GM19023 (cell line): Measurements from ENCODE around the gene ASTN2.

ENCODE experiments used
- ATAC-seq: cut with Tn5 transposase; IDR thresholded peaks from one replicate; pipeline ENCODE4 v1.9.1; 2021; ENCODE audit warnings: mild to moderate bottlenecking, moderate library complexity; ENCODE audit not compliant: unreplicated experiment

ASTN2 gene

GRCh38 chr9:116451500-116452115, 963.2 kb downstream of the ASTN2 start:
- ATAC-seq, result no peak

GRCh38 chr9:116450378-116451139, 964.3 kb downstream of the ASTN2 start:
- ATAC-seq, result peak; percentile 94

- ATAC-seq, result no peak
Observed at GRCh38 chr9:116449949-116450348, 964.9 kb downstream of the ASTN2 start.

- no peak for ATAC-seq
Observed at GRCh38 chr9:116448431-116448830, 966.4 kb downstream of the ASTN2 start.

GRCh38 chr9:116447934-116448333, 966.9 kb downstream of the ASTN2 start:
- no peak for ATAC-seq

- no peak for ATAC-seq
Observed at GRCh38 chr9:116442528-116442927, 972.3 kb downstream of the ASTN2 start.

- ATAC-seq, result no peak
Observed at GRCh38 chr9:116437411-116438370, 977.2 kb downstream of the ASTN2 start.

GRCh38 chr9:116436121-116436520, 978.7 kb downstream of the ASTN2 start:
- no peak for ATAC-seq

- ATAC-seq, result no peak
Observed at GRCh38 chr9:116435706-116436105, 979.2 kb downstream of the ASTN2 start.

GRCh38 chr9:116434314-116434713, 980.5 kb downstream of the ASTN2 start:
- no peak for ATAC-seq

- no peak for ATAC-seq
Observed at GRCh38 chr9:116432051-116432450, 982.8 kb downstream of the ASTN2 start.

- ATAC-seq, result no peak
Observed at GRCh38 chr9:116430849-116431248, 984.0 kb downstream of the ASTN2 start.

- no peak for ATAC-seq
Observed at GRCh38 chr9:116425244-116425643, 989.6 kb downstream of the ASTN2 start.

GRCh38 chr9:116423149-116423548, 991.7 kb downstream of the ASTN2 start:
- no peak for ATAC-seq

- no peak for ATAC-seq
Observed at GRCh38 chr9:116422119-116422979, 992.5 kb downstream of the ASTN2 start.

GRCh38 chr9:116420993-116421538, 993.8 kb downstream of the ASTN2 start:
- ATAC-seq, result no peak

GRCh38 chr9:116419181-116419580, 995.7 kb downstream of the ASTN2 start:
- no peak for ATAC-seq

GRCh38 chr9:116417464-116417863, 997.4 kb downstream of the ASTN2 start:
- no peak for ATAC-seq

GRCh38 chr9:116416421-116416820, 998.4 kb downstream of the ASTN2 start:
- ATAC-seq, result no peak

- ATAC-seq, result no peak
Observed at GRCh38 chr9:116414374-116414773, 1000.5 kb downstream of the ASTN2 start.
